HL-60 (cell line): ENCODE measurements around the gene MS4A18.

Experiments used
- CTCF ChIP-seq: IDR thresholded peaks from one replicate; pipeline ENCODE4 v1.5.1; 2011; ENCODE audit warnings: low read length, control low read depth, inconsistent platforms; ENCODE audit not compliant: insufficient read depth
- GABPA ChIP-seq: IDR thresholded peaks from 2 replicates; pipeline ENCODE4 v1.6.1; 2012; ENCODE audit warnings: low read depth
- POLR2AphosphoS5 ChIP-seq: IDR thresholded peaks from 2 replicates; pipeline ENCODE4 v1.6.1; 2012; ENCODE audit warnings: low read depth
- REST ChIP-seq: IDR thresholded peaks from 2 replicates; pipeline ENCODE4 v1.6.1; 2012; ENCODE audit warnings: low read depth; ENCODE audit not compliant: insufficient replicate concordance
- SPI1 ChIP-seq: IDR thresholded peaks from 2 replicates; pipeline ENCODE4 v1.6.1; 2012; ENCODE audit warnings: low read depth, mild to moderate bottlenecking, borderline replicate concordance

- TF ChIP-seq CTCF (no peak), REST (no peak), POLR2AphosphoS5 (no peak), GABPA (no peak), SPI1 (no peak)
Measured at GRCh38 chr11:60750911-60751310, 26.4 kb downstream of the MS4A18 start.
